OCI-LY1 (cell line): ENCODE results near the gene MACROD2.

Experiments
- H2AFZ ChIP-seq: fragments of 200-600 bp; sonication (generic), shearing (Covaris generic); 2 replicates; pipeline ENCODE4 v1.6.0; 2014; ENCODE audit warnings: antibody characterized with exemption, mild to moderate bottlenecking, low read length
- H3F3A ChIP-seq: fragments of 200-600 bp; sonication (generic), shearing (Covaris generic); 2 replicates; pipeline ENCODE4 v1.6.0; 2014; ENCODE audit warnings: mild to moderate bottlenecking, antibody characterized with exemption, low read length, moderate library complexity; ENCODE audit not compliant: insufficient read depth
- H3K27ac ChIP-seq: fragments of 200-600 bp; sonication (generic); 2 replicates; pipeline ENCODE4 v1.5.1; 2014; ENCODE audit warnings: low read length, mixed run types, mild to moderate bottlenecking, low read depth; ENCODE audit not compliant: poor library complexity, severe bottlenecking
- H3K27me3 ChIP-seq: fragments of 200-600 bp; sonication (generic); 2 replicates; pipeline ENCODE4 v1.6.0; 2014; ENCODE audit warnings: antibody characterized with exemption, mild to moderate bottlenecking, low read length, moderate library complexity; ENCODE audit not compliant: insufficient read depth
- H3K36me3 ChIP-seq: fragments of 200-600 bp; sonication (generic); 2 replicates; pipeline ENCODE4 v1.6.1; 2014; ENCODE audit warnings: mild to moderate bottlenecking, antibody characterized with exemption, low read length, moderate library complexity, mixed read lengths; ENCODE audit not compliant: insufficient read depth
- H3K4me1 ChIP-seq: fragments of 200-600 bp; sonication (generic); 2 replicates; pipeline ENCODE4 v1.5.1; 2014; ENCODE audit warnings: mild to moderate bottlenecking, low read length, moderate library complexity; ENCODE audit not compliant: insufficient read depth, severe bottlenecking
- H3K4me2 ChIP-seq: fragments of 200-600 bp; sonication (generic), shearing (Covaris generic); 2 replicates; pipeline ENCODE4 v1.6.1; 2014; ENCODE audit warnings: low read length
- H3K4me3 ChIP-seq: fragments of 200-600 bp; sonication (generic); 2 replicates; pipeline ENCODE4 v1.5.1; 2014; ENCODE audit warnings: low read length, low read depth, mild to moderate bottlenecking, mixed read lengths; ENCODE audit not compliant: poor library complexity, severe bottlenecking
- H3K79me2 ChIP-seq: fragments of 200-600 bp; shearing (Covaris generic); 2 replicates; pipeline ENCODE4 v1.6.1; 2016; ENCODE audit warnings: mixed run types, low read length, mixed read lengths; ENCODE audit not compliant: insufficient read depth
- H3K9ac ChIP-seq: fragments of 200-600 bp; sonication (generic), shearing (Covaris generic); 2 replicates; pipeline ENCODE4 v1.6.1; 2014; ENCODE audit warnings: mild to moderate bottlenecking, low read length, mixed read lengths
- H3K9me2 ChIP-seq: fragments of 200-600 bp; sonication (generic), shearing (Covaris generic); 2 replicates; pipeline ENCODE4 v1.6.1; 2014; ENCODE audit warnings: low read depth, mild to moderate bottlenecking, low read length, mixed read lengths
- H3K9me3 ChIP-seq: fragments of 200-600 bp; shearing (Covaris generic); 2 replicates; pipeline ENCODE4 v1.6.1; 2014; ENCODE audit warnings: low read length, mixed read lengths
- H4K20me1 ChIP-seq: fragments of 200-600 bp; sonication (generic), shearing (Covaris generic); 2 replicates; pipeline ENCODE4 v1.6.0; 2016; ENCODE audit warnings: mild to moderate bottlenecking, low read length; ENCODE audit not compliant: insufficient read depth
- CTCF ChIP-seq: fragments of 200-600 bp; sonication (generic), shearing (Covaris generic); IDR thresholded peaks from 2 replicates; pipeline ENCODE4 v1.5.1; 2017; ENCODE audit warnings: mild to moderate bottlenecking, antibody characterized with exemption, low read length, moderate library complexity, mixed read lengths
- EZH2 ChIP-seq: fragments of 200-600 bp; sonication (generic), shearing (Covaris generic); IDR thresholded peaks from 2 replicates; pipeline ENCODE4 v1.8.0; 2017; ENCODE audit warnings: borderline replicate concordance, mixed run types, mild to moderate bottlenecking, antibody characterized with exemption, low read length, moderate library complexity, mixed read lengths

The MACROD2 gene

GRCh38 chr20:15058841-15059240 lies 1063.5 kb downstream of the MACROD2 start:
- no peaks in the 10 kb centered on the region for H3K9me2 ChIP-seq
- TF ChIP-seq EZH2 (no peak), CTCF (no peak)
- H3K27me3 ChIP-seq, result no peaks in the 10 kb centered on the region
- no peak overlapping the region for H3K27ac ChIP-seq
- no peaks in the 10 kb centered on the region for H3K36me3 ChIP-seq
- H3F3A ChIP-seq, result no peaks in the 10 kb centered on the region
- no peak overlapping the region for H3K4me3 ChIP-seq
- H3K9me3 ChIP-seq, result no peaks in the 10 kb centered on the region
- no peak overlapping the region for H3K4me2 ChIP-seq
- no peaks in the 10 kb centered on the region for H4K20me1 ChIP-seq
- no peak overlapping the region for H3K9ac ChIP-seq
- no peak overlapping the region for H2AFZ ChIP-seq
- H3K4me1 ChIP-seq, result no peaks in the 10 kb centered on the region
- H3K79me2 ChIP-seq, result no peaks in the 10 kb centered on the region

- no peak overlapping the region for H2AFZ ChIP-seq
- H3K9ac ChIP-seq, result no peak overlapping the region
- no peaks in the 10 kb centered on the region for H3K27me3 ChIP-seq
- no peaks in the 10 kb centered on the region for H4K20me1 ChIP-seq
- H3K9me2 ChIP-seq, result no peaks in the 10 kb centered on the region
- H3K4me2 ChIP-seq, result no peak overlapping the region
- no peaks in the 10 kb centered on the region for H3K79me2 ChIP-seq
- no peaks in the 10 kb centered on the region for H3K36me3 ChIP-seq
- H3K4me1 ChIP-seq, result no peaks in the 10 kb centered on the region
- H3K4me3 ChIP-seq, result no peak overlapping the region
- H3K9me3 ChIP-seq, result no peaks in the 10 kb centered on the region
- no peak overlapping the region for H3K27ac ChIP-seq
- H3F3A ChIP-seq, result no peaks in the 10 kb centered on the region
- TF ChIP-seq CTCF, result no peak
- TF ChIP-seq EZH2, result no peak
Measured at GRCh38 chr20:15059438-15059837, 1064.1 kb downstream of the MACROD2 start.

DNA sequence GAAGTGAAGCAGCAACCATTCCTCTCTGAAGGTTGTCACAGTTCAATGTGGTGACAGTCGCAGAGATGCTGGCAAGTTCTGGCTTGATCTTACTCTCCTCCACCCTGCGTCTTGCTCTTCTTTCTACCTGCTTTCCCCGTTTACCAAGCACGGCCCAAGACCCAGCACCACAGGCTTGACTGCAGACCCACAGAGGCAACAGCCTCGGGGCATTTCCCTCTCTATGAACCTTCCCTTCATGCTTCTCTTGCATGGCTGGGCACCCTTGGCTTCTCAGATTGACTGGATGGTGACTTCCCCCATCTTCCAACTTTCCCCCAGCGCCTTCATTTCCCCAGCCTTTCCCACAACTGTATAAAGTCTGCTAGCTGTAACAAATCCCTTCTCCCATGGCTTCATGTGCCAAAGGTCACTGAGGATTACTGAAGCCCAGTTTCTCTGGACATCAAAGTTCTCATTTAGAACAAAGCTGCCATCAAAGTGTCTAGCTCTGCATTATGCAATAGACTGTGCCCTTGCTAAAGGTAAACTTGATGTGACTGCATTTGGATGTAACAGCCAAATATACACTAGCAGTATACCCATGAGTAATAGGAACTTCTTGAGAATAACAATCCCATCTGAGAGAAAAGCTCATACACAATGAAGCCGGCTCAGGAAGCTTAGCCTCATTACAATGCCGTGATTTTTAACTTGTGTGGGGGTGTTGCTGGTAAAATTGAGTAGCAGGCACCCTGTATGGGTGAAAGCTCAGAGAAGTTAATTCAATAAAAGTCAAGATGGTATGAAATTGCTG lies 1065.1 kb downstream of the MACROD2 start:
- H3K36me3 ChIP-seq, result no peaks in the 10 kb centered on the region
- no peak overlapping the region for H3K4me3 ChIP-seq
- no peaks in the 10 kb centered on the region for H3K79me2 ChIP-seq
- H3K27me3 ChIP-seq, result no peaks in the 10 kb centered on the region
- no peak for TF ChIP-seq EZH2
- no peak for TF ChIP-seq CTCF
- H3K27ac ChIP-seq, result no peak overlapping the region
- no peaks in the 10 kb centered on the region for H3K4me1 ChIP-seq
- no peaks in the 10 kb centered on the region for H4K20me1 ChIP-seq
- no peak overlapping the region for H2AFZ ChIP-seq
- no peaks in the 10 kb centered on the region for H3K9me3 ChIP-seq
- no peaks in the 10 kb centered on the region for H3K9me2 ChIP-seq
- H3K4me2 ChIP-seq, result no peak overlapping the region
- H3F3A ChIP-seq, result no peaks in the 10 kb centered on the region
- no peak overlapping the region for H3K9ac ChIP-seq
